OCI-LY3 (cell line): ENCODE measurements around the gene EMC6.

Experiments used
- CTCF ChIP-seq: fragments of 200-600, 300-600 bp; sonication (generic); IDR thresholded peaks from 2 replicates; pipeline ENCODE4 v1.5.1; 2014; ENCODE audit warnings: antibody characterized with exemption, low read length, low read depth
- EZH2phosphoT487 ChIP-seq: fragments of 200-600 bp; shearing (Covaris generic); IDR thresholded peaks from 2 replicates; pipeline ENCODE4 v1.6.1; 2018; ENCODE audit warnings: antibody characterized with exemption, mixed run types, low read depth

- TF ChIP-seq CTCF: no peak
- TF ChIP-seq EZH2phosphoT487: no peak
Observed at GRCh38 chr17:3681057-3681456, 12.4 kb downstream of the EMC6 start.
